HFFc6 (cell line): ENCODE data around the gene PPP2R2B. TPM values are rescaled to one million over a fixed set of nuclear protein-coding genes. Genes with fewer than 3 reads are reported as not detected.
A peak's percentile ranks its signal among the peaks of the same experiment; 100 is the strongest.
"Not testable (repeated sequence)": the region's sequence is repeated elsewhere in the genome, so short reads cannot be mapped to it uniquely, and the experiment has no call there.

Experiments
- DNase-seq: peaks from one replicate; pipeline ENCODE4 v3.0.0-alpha.2; 2018
- H3K27ac Mint-ChIP-seq: 2 replicates; pipeline ENCODE4 v1.8.0; 2020; ENCODE audit warnings: mild to moderate bottlenecking, mixed read lengths
- H3K27me3 Mint-ChIP-seq: 2 replicates; pipeline ENCODE4 v1.8.0; 2021; ENCODE audit warnings: mild to moderate bottlenecking, moderate library complexity, mixed read lengths; ENCODE audit not compliant: insufficient read depth
- H3K36me3 Mint-ChIP-seq: 2 replicates; pipeline ENCODE4 v1.8.0; 2021; ENCODE audit warnings: low read depth, mixed read lengths
- H3K4me1 Mint-ChIP-seq: 2 replicates; pipeline ENCODE4 v1.8.0; 2020; ENCODE audit warnings: low read depth, mixed read lengths
- H3K4me3 Mint-ChIP-seq: 2 replicates; pipeline ENCODE4 v1.8.0; 2020; ENCODE audit warnings: mild to moderate bottlenecking, moderate library complexity, mixed read lengths
- H3K9me3 Mint-ChIP-seq: 2 replicates; pipeline ENCODE4 v1.8.0; 2020; ENCODE audit warnings: mild to moderate bottlenecking, mixed read lengths
- total RNA-seq, 6 experiments: library from RNA; stranded (reverse); fragmentation: NEBNext Ultra II Directional; extraction: Animal tissue kit (Norgen Biotek cat#: 25700); gene quantifications; 2 replicates in 1 of 6; 3 replicates in 5 of 6; pipeline ENCODE4 v1.2.3, GENCODE V29; 2021
- TF ChIP-seq, protein P1 (sequence below): fragments of 200-600 bp; sonication (generic); IDR thresholded peaks from 2 replicates; pipeline ENCODE4 v1.5.0; 2021; ENCODE audit warnings: antibody characterized with exemption, mild to moderate bottlenecking

Gene PPP2R2B
- total RNA-seq, 6 experiments from 2014 or later: not detected

DNA sequence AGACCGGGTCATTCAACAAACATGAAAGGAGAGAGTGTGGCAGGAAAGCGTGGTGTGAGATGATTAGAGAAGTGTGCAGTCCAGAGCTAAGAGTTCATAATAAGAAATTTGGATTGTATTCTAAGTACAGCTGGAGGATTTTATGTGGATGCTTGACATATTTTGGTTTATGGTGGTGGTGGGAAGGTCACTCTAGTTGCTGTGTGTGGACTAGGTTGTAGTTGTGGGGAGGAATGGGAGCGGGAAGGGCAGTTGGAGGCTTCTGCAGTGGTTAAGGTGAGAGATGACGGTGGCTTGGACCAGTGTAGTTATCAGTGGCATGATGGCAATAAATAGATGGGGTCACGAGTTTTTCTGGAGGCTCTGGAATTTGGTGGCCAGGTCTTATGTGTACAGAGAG lies 316.8 kb downstream of the PPP2R2B start:
- TF ChIP-seq, protein P1, sequence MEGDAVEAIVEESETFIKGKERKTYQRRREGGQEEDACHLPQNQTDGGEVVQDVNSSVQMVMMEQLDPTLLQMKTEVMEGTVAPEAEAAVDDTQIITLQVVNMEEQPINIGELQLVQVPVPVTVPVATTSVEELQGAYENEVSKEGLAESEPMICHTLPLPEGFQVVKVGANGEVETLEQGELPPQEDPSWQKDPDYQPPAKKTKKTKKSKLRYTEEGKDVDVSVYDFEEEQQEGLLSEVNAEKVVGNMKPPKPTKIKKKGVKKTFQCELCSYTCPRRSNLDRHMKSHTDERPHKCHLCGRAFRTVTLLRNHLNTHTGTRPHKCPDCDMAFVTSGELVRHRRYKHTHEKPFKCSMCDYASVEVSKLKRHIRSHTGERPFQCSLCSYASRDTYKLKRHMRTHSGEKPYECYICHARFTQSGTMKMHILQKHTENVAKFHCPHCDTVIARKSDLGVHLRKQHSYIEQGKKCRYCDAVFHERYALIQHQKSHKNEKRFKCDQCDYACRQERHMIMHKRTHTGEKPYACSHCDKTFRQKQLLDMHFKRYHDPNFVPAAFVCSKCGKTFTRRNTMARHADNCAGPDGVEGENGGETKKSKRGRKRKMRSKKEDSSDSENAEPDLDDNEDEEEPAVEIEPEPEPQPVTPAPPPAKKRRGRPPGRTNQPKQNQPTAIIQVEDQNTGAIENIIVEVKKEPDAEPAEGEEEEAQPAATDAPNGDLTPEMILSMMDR: no peak
- no peaks in the 10 kb centered on the region for H3K36me3 Mint-ChIP-seq
- no peak overlapping the region for H3K4me3 Mint-ChIP-seq
- peaks cover 8% of the 10 kb centered on the region for H3K4me1 Mint-ChIP-seq
- H3K27ac Mint-ChIP-seq: no peak overlapping the region
- H3K27me3 Mint-ChIP-seq: peaks cover 2% of the 10 kb centered on the region; the same call in 1 of the 2 replicates
- no peaks in the 10 kb centered on the region for H3K9me3 Mint-ChIP-seq
- DNase-seq: peak; percentile 36

DNA sequence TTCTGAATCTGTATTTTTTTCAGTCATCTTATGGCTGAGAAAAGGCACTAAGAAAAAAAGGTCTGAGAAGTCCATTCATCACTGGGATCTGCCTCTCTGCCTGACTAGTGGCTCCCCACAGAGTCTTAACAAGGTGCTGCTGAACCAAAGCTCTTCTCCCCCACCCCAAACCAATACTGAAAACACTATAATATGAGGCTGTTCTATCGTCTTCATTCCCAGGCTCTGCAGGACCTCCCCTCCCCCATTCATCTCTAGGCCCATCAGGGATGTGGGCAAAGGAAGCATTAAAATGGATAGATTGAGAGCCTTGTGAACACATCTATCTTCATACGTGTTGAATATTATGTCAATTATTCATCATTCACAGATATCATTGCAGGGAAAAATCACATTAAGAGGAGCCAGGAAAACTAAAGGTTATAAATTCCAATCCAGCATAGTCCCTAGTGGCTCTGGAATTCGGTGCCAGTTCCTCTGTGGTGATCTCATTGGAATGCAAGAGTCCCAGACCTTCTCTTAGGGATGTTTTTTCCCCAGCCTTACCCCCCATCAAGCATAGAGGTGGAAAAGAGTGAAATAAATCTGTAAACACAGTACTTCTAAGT lies 318.2 kb downstream of the PPP2R2B start:
- TF ChIP-seq, protein P1: no peak
- Mint-ChIP-seq H3K4me1 (no peaks in the 10 kb centered on the region; the same call in none of the 2 replicates), H3K27ac (no peak overlapping the region), H3K4me3 (0 out of 2 replicates have a peak overlapping the region, but pooled peaks have one; percentile 1), H3K9me3 (no peaks in the 10 kb centered on the region), H3K27me3 (peaks cover 2% of the 10 kb centered on the region), H3K36me3 (no peaks in the 10 kb centered on the region)
- DNase-seq: peak; percentile 16

DNA sequence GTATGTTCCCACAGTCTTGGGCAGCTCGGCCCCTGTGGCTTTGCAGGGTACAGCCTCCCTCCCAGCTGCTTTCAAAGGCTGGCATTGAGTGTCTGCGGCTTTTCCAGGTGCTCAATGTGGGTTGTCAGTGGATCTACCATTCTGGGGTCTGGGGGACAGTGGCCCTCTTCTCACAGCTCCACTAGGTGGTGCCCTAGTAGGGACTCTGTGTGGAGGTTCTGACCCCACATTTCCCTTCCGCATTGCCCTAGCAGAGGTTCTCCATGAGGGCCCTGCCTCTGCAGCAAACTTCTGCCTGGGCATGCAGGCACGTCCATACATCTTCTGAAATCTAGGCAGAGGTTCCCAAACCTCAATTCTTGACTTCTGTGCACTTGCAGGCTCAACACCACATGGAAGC lies 321.7 kb downstream of the PPP2R2B start:
- H3K27ac Mint-ChIP-seq, H3K9me3 Mint-ChIP-seq, DNase-seq, H3K27me3 Mint-ChIP-seq, H3K4me1 Mint-ChIP-seq, H3K4me3 Mint-ChIP-seq, H3K36me3 Mint-ChIP-seq: not testable (repeated sequence)

DNA sequence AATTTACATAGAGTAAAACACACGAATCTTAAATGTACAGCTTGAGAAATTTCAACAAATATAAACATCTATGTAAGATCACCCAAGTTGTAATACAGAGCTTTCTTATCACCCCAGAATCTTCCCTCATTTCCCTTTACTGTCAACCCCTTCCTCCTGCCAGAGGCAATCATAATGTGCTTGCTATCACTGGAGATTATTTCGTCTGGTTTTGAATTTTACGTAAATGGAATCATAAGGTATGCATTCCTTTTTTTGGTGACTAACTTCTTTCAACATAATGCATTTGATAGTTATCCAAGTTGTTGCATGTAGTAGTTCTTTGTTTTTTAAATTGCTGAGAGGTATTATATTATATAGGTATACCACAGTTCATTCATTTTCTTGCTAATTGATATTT lies 325.1 kb downstream of the PPP2R2B start:
- H3K27ac Mint-ChIP-seq: no peak overlapping the region
- TF ChIP-seq, protein P1: no peak
- no peak overlapping the region for H3K4me3 Mint-ChIP-seq
- DNase-seq: no peak
- no peaks in the 10 kb centered on the region for H3K36me3 Mint-ChIP-seq
- H3K4me1 Mint-ChIP-seq: no peaks in the 10 kb centered on the region
- peaks cover 8% of the 10 kb centered on the region for H3K27me3 Mint-ChIP-seq
- no peaks in the 10 kb centered on the region for H3K9me3 Mint-ChIP-seq

DNA sequence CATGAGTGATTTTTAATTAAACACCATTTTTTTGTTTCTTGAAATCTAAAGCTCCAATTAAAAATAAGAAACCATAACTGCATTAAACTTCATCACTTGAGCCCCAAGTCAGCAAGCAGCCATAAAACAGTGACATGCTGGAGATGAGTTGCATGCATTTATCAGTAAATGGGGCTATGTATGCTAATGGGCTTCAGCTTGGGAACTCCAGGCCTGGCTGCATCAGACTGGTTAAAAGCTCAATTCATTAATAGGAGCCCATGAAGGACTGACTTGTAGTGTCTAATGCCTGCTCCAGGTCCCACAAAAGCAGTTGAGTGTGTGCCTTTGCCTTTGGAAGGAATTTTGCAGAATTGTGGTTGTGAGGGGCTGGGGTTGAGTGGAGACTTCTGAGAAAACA lies 328.9 kb downstream of the PPP2R2B start:
- Mint-ChIP-seq H3K9me3 (no peaks in the 10 kb centered on the region), H3K27me3 (peaks cover 12% of the 10 kb centered on the region), H3K27ac (no peak overlapping the region), H3K4me1 (no peaks in the 10 kb centered on the region), H3K36me3 (no peaks in the 10 kb centered on the region), H3K4me3 (no peak overlapping the region)
- DNase-seq: no peak
- TF ChIP-seq, protein P1: no peak

DNA sequence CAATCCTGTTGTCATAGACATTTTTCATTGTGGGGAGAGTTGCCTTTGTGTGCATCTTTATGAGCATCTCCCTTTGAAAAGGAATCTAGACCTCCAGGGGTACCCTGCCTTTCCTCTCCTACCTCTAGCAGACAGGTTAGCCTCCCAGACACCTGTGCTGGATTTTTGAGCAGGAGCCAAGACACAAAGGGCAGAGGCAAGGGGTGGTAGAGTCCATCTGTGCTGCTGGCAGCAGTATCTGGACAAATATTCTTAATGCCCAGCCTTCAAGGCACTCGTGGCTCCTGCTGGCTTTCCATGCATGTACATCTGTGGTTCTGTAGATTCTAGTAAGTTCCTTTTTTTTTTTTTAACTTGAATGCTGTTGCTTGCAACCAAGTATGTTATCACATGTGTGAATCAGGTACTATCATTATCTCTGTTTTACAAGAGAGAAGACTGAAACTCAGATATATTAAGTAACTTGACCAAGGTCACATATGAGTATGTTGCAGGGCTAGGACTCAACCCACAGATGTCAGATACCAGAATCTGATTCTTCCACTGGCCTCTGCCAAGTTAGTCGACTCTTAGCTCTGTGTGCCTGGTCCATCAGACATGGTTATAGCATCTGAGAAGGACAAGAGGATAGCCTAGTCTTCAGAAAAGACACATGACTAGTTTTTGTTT lies 329.6 kb downstream of the PPP2R2B start:
- DNase-seq: no peak
- TF ChIP-seq, protein P1: no peak
- Mint-ChIP-seq H3K36me3 (no peaks in the 10 kb centered on the region), H3K4me3 (no peak overlapping the region), H3K9me3 (no peaks in the 10 kb centered on the region), H3K27me3 (peaks cover 12% of the 10 kb centered on the region), H3K4me1 (no peaks in the 10 kb centered on the region), H3K27ac (no peak overlapping the region)
